Measurements from ENCODE around the gene THPO.

DNA sequence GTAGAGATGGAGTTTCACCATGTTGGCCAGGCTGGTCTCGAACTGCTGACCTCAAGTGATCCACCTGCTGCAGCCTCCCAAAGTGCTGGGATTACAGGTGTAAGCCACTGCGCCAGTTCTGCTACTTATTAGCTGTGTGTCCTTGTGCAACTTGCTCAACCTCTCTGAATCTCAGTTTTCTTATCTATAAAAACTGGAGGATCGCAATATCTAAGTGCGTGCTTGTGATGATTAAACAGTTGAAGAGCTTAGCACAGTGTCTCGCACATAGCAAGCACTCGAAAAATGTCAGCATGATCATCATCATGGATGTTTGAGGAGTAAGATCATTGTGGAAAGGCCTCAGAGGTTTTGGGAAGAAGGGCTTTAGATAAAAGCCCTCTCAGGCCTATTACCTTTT lies 27.4 kb downstream of the THPO start:
- TF ChIP-seq, protein P1, sequence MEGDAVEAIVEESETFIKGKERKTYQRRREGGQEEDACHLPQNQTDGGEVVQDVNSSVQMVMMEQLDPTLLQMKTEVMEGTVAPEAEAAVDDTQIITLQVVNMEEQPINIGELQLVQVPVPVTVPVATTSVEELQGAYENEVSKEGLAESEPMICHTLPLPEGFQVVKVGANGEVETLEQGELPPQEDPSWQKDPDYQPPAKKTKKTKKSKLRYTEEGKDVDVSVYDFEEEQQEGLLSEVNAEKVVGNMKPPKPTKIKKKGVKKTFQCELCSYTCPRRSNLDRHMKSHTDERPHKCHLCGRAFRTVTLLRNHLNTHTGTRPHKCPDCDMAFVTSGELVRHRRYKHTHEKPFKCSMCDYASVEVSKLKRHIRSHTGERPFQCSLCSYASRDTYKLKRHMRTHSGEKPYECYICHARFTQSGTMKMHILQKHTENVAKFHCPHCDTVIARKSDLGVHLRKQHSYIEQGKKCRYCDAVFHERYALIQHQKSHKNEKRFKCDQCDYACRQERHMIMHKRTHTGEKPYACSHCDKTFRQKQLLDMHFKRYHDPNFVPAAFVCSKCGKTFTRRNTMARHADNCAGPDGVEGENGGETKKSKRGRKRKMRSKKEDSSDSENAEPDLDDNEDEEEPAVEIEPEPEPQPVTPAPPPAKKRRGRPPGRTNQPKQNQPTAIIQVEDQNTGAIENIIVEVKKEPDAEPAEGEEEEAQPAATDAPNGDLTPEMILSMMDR (IDR thresholded peaks at IDR 0.05): no peak
- TF ChIP-seq POLR2AphosphoS5 (IDR thresholded peaks at IDR 0.05) (no peak), POLR2A (IDR thresholded peaks at IDR 0.05) (no peak), EP300 (IDR thresholded peaks at IDR 0.05) (no peak)

Data from upper lobe of left lung (tissue), 4 donors.